GM21526 (cell line): ENCODE data around the gene GGCX.
A peak's percentile ranks its signal among the peaks of the same experiment; 100 is the strongest.
"Not testable (repeated sequence)": the region's sequence is repeated elsewhere in the genome, so short reads cannot be mapped to it uniquely, and the experiment has no call there.

ENCODE experiments used
- ATAC-seq: cut with Tn5 transposase; IDR thresholded peaks from one replicate; pipeline ENCODE4 v1.9.1; 2021; ENCODE audit warnings: moderate library complexity; ENCODE audit not compliant: unreplicated experiment, low FRiP score

The GGCX gene

DNA sequence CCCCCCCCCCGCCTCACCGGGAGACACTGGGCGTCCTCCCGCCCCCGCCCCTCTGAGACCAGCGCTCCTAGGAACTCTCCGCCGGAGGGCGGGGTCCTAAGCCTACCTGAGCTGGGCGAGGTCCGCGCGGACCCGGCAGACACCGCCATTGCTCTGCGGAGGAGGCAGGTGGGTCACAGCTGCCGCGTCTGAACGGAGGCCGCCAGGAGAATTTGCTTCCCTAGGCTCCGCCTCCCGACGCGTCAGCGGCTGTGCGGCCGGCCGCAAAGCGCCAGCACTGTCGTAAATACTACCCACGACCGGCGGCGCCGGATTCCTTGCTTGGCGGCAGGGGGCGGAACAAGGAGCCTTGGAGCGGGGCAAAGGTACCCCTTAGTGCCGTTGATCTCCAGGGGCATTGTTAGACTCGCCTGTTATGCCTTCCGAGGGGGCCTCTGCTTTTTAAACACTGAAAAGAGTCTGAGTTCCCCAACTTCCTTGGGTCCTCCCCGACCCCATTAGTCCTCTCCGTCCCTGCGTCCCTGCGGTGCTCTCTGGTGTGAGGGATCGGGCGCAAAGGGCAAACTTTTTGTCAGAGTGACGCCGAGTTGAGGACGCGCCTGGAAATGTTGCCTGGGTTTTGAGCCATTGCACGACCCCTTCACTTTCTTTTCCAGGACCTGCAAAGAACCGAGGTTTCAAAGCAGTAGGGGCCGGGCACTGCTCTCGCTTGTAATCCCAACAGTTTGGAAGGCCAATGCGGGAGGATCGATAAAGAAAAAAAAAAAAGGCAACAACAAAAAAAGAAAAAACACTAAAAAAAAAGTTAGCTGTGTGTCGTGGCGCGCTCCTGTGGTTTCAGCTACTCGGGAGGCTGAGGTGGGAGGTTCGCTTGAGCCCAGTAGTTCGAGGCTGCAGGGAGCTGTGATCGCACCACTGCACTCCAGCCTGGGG lies at the start of gene GGCX:
GGCX (minus strand) TSS at position 214 of the 933 bp plus-strand sequence; CDS start at position 149, 65 bp downstream.
- peak; percentile 83 for ATAC-seq

DNA sequence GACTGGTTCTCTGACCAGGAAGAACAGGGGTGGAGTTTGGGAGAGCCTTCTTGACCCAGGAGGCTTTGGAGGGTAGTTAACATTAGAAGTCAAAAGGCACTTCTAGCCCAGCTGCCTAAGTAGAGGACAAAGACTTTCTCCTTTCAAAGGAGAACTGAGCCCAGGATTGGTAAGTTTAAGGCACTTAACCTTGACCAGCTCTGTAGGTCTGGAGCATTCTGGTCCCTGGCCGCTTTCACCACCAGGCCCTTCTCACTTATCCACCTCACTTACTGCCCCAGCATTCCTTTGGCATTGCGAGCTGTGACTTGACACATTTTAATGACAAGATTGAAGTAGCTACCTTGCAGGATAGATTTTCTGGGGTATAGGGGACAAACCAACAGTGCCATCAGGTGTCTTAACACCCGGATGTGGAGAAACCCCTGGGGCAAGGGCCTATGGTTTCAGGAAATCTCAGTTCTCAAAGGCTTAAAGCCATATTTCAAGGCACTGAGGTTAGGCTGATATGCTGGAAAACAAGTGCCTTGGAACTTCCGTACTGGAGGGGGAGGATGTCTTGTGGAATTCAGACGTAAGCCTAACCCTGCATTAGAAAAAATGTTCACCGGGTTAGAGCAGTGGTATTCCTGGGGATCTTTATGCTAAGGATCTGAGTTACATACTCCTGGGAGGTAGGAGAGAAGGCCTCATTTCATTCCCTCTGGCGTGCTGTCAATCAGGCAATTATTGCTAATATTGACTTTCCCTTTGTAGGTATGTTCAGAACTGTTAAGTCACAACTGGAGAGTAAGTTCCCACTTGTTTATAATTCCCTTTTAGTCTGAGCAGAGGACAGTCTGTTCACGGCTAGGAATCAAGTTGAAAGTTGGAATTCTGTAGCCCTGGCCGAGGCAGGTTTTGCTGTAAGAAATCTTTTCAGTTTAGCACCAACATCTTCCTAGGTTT lies 46.2 kb upstream of the GGCX start:
- no peak for ATAC-seq

DNA sequence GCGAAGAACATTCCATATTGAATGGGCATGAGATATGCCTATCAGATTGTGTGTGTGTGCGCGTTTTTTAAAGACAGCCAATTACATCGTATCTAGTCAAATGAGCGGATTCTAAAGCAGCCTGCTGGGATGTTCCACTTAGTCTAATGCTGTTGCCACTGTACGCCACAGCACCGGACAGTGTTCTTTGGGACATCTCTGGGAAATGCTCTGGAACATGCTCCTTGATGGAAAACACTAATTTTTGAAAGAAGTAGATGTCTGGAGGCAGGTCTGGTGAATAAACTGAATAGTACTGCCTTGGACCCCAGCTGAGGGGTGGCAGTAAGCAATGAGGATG lies 44.8 kb upstream of the GGCX start:
- no peak for ATAC-seq

DNA sequence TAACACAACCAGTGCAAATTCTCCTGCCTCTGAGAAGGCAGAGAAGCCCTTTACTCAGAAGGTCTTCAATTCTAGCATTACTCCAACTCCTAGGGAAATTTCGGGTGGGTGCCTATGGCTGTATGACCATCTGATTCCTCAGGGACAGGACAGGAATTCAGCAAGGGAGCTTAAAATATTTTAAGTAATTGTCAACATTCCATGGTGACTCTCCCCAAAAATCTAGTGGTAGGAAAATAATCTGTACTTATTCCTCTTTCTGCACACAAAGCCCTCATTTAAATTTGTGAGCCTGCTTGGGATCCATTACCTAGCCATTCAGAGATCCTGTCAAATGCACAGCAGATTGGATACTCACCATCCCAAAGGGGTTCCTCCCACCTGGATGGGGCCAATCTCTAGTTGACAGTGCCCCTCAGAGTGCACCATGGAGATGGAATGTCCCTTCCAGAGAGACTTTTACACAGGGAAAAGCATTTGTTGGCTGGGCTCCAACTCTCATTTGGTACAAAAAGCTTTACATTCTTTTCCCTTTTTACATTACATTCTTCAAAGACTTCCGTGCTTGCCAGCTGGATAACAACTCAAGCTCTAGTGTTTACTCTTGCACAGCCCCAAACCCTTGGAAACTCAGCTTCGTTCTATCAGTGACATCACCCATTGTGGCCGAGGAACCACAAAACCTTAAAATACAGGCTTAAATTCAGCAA lies 44.3 kb upstream of the GGCX start:
- no peak for ATAC-seq

DNA sequence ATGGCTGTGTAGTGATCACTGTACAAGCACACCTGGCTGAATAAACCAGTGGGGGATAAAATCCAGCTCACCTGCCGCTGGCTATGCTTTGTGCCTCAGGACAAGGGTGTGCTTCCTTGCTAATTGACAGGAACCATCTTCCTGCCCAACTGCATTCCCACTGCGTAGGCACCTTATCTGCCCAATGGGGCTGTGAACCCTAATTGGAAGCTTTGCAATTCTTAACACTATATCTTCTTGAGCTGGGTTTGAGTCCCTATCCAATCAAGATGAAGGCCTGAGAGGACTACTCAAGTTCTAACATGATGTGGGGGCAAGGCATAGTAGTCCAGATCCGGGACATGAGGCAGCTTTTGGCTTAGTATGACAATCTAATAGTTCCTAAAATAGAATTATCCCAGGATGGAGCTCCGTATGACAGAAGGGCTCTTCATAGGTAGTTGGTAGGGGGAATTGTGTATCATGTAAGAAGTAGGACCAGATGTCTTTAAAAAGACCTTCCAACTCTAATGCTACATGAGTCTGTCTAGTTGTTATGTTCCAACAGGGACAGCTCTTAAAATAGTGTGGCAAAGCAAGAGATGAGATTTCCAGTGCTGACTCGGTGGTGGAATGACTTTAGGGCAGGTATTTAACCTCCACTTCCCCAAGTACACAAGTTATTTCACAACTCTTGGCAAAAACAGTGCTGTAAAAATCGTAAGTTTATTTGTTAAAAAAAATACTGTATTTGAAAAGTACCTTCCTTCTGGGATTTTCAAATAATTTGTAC lies 43.5 kb upstream of the GGCX start:
- ATAC-seq: no peak

DNA sequence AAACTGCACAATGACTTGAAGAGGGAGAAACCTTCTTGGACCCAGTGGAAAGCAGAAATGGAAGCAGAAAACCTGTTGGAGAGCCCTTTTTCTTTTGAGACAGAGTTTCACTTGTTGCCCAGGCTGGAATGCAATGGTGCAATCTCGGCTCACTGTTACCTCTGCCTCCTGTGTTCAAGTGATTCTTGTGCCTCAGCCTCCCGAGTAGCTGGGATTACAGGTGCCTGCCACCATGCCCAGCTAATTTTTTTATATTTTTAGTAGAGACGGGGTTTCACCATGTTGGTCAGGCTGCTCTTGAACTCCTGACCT lies 42.8 kb upstream of the GGCX start:
- ATAC-seq: not testable (repeated sequence)

DNA sequence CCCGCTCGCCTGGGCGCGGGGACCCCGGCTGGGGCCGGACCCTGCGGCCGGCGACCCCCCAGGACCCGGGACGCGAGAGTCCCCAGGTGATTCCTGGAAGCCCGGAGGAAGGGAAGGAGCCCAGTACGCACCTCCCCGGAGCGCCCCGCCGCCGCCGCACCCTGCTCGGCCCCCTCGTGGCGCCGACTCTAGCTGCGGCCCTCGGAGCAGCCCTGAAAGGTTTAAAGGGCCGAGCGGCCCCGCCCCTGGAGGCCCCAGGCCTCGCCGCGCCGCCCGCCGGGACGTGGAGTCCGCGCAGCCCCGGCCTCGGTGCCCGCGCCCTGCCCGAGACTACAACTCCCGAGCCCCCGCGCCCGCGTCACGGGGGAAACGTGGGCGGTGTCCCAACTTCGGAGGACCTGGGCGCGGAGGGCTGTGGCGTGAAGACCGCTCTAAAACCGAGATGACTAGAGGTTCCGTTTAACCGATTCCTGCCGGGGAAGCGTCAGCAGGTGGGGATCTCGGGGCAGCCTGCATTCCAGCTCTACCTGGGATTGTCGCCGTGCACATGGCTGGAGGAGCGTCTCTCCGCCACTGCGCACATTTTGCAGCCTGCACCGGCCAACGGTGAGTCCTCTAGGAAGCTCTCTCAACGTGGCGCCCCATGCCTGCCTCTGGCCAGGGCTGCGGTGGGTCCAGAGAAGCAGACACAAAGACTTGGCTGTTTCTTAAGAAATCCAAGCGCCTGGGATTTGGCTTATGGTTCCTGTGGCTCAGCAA lies 41.4 kb upstream of the GGCX start, which contains the start of gene TMEM150A:
TMEM150A (minus strand) TSS at position 223 of the 759 bp plus-strand sequence. CDS start 750 bp downstream, outside the sequence.
- ATAC-seq: peak; percentile 88

DNA sequence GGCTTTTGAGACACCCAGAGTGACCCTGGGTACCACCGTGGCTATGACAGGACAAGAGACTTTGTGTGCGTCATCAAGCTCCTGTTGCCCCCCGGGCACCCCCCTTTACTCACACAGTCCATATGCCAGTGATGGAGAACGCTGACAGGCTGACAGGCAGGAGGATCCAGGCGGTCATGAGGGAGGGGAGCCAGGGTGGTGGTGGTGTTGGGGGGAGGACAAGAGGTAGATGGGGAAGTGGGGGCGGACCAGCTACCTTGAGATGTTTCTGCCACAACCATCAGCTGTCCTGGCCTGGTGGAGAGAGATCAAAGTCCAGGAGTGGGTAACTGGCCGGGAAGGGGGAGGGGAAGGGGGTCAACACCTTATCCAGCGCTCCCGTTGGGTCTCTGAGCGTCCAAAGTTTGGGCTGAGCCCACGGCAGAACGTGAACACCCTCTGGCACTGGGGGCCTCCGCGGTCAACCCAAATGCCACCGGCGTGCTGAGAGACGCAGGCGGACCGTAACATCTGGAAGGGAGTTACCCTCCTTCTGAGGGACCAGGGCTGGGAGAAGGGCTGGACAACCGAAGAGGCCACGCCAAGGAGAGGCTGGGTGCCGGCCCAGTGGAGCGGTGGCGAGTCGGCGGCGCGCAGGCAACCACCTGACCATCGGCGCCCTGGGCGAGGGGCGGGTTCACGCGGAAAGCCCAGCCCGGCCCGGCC lies 40.6 kb upstream of the GGCX start:
- ATAC-seq: peak; percentile 31

DNA sequence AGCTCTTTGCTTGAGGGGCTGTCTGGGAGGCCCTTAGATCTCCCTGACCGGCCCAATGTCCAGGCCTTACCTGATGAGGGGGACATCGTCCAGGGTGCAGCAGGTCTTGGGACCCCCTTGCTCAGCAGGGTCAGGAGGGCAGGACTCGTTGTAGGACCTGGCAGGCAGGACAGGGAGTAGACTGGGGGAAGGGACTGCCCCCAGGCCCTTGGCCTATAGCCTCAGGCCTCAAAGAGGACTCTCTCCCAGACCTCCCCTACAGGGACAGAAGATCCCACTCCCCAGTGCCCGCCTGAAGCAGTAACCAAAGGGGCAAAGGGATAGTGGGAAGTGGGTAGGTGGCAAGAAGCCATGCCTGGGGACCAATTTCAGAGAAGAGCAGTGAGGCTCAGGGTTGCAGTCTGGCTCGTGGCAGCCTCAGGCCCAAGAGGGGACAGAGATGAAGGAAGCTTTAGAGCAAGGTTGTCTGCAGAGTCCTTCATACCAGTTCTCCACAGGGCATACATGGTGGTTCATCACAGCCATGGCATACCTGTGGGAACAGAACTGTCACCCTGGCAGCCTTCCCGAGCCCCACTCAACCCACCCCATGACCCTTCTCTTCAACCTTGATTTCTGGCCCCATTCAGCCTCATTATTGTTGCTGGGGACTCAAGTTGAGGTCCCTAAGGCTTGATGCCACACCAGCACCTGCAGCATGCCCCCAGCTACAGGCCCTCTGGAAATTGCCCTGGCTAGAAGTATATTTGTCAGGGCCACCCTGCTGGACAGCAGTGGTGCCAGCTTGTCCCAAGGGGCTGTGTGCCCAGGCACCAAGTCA lies 39.9 kb upstream of the GGCX start:
- no peak for ATAC-seq

DNA sequence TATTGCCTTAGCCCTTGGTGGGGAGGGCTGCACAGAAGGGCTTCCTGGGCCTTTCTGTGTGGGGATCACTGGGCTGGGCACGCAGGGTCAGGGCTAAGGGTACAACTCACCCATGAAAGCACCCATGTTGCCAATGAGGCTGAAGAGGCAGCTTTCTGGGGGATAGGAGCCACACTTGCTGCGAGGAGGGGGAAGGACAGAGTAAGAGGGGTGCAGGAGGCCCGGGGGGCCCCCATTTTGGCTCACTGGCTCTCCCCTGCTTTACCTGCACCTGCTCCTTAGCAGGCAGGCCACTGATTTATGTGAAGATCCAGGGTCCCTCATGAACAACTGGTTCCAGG lies 38.9 kb upstream of the GGCX start:
- ATAC-seq: no peak

DNA sequence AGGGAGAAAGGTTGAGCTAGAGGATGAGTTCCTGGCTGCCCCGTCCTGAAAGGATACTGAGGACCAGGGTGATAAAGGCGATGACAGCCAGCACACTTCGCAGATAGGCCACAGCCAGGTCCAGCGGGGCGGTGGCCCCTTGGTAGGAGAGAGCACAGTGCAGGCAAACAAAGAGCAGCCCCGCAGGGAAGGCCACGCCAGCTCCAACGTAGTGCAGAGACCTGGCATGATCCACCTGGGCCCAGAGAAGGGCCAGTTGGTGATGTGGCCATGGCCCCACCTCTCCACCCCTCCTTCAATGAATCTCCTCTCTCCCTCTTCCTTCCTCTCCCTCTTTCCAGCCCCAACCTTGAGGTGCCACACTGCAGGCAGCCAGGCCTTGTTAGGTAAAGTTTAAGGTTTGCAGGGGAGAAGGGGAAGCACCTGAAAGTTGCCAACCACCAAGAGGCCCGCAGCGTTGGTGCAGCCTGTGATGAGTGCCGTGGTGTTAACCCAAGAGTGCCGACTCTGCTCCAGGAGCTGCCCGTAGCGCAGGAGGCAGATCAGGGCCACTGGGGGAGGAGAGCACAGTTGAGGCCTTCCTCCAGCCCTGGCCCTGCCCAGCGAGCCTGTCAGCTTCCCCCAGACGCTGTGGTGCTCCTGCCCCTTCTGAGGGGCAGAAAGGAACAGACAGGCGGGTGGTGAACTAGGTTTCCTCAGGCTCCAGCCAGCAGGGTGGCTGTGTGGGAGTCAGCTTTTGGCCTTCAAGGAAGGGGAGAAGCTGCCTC lies 38.4 kb upstream of the GGCX start:
- no peak for ATAC-seq

DNA sequence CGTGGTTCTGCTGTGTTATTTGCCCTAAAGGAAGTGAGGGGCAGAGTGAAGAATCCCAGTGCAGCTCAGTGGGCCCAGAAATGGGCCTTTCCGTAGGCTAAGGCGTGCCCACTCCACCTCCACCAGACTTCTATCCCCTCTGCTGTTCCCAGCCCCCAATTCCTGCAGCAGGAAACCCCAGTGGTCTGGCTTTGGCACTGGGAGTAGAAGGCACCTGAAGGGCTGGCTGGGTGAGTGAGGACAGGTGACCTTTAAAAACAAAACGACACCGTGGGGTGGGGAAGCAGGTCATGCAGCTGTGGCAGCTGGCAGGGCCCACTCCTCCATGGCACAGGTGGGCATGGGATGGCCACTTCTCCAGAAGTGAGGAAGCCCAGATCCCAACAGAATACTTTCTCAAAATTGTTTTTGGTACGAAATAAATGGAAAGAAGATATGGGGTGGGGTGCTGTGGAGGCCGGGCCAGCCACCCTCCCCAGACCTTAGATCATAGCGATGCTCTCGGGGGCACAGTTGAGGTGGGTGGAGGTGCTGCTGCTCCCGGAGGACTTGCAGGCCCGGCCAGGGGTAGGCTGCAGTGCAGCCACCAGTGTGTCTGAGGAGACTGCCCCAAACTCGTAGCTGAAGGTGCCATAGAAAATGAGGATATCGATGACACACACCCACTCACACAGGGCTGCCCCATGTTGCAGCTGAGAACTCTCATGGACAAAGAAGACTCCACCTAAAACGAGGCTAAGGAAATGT lies 37.5 kb upstream of the GGCX start:
- no peak for ATAC-seq

DNA sequence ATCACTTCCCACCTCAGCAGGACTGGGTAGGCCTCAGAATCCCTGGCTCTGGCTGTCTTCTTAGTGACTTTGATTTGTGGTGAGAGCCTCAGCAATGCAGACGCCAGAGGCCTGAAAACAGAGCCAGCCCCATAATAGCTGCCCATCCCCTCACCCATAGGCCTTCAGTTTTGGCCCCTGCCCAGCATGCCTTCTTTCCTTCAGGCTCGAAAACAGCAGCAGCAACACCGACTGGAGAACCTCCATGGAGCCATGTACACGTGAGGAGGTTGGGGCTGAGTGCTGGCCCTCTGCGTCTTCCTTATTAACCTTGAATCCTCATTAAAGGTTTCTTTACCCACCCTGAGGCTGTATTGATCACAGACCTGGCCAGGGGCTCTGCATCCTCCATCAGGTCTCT lies 35.9 kb upstream of the GGCX start:
- no peak for ATAC-seq

DNA sequence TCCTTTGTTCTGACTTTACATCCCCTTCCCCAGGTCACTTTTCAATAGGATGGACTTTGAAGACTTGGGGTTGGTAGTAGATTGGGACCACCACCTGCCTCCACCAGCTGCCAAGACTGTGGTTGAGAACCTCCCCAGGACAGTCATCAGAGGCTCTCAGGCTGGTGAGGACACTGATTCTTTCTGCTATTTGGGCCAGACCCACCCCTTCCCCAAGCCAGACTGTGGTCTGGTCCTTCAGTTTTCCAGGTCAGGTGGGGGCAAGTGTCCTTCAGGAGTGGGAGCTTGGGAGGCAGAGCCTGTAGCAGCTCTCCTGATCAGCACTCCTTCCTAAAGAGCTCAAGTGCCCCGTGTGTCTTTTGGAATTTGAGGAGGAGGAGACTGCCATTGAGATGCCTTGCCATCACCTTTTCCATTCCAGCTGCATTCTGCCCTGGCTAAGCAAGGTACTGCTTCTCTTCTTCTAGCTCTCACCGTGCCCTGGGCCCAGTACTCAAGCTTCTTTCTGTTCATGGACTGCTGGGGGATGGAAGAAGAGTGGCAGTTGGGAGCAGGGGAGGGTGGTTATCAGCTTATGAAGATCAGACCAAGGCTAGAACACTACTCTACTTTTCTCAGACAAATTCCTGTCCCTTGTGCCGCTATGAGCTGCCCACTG lies 35.3 kb upstream of the GGCX start:
- ATAC-seq: no peak

DNA sequence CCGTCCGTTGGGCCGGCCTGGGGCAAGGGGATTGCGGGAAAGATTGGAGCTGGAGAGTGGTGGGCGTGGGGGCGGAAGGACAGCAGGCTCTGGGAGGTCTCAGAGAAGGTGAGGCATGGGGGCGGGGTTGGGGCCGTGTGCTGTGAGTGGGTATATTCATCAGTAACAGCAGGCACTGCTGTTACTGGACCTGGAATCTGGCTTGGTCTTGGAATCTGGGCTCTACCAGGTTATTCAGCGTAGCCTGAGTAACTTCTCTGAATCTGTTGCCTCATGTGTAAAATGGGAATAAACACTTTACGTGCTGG lies 34.7 kb upstream of the GGCX start:
- ATAC-seq: no peak

DNA sequence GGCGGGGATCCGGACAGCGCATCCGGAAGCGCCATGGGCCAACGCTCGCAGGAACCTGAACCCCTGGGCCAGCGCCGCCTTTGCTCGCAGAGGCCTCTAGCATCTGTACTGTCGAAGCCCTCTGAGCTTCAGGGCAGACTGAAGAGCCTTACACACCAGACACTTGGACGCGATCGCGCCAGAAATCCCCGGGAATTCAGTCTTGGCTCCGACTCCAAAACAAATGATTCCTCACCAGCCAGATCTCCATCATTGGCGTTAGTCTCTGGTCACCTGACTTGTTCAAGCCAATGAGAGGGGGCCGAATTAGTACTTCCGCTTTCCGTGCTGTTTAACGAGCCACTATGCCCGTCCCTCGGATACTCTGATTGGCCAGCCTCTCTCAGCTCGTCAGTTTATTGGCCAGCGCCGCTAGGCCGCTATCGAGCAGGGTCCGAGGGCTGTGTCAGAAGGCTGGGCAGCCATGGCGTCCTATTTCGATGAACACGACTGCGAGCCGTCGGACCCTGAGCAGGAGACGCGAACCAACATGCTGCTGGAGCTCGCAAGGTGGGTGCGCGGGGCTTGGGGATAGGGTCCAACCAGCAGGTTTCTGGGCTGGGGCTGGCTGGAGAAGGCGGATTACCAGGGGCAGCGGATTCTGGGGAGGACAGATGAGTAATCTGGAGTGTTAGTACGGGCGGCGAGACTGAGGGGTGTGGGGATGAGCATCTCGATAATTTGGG lies 34.2 kb upstream of the GGCX start, which contains the start of gene RNF181:
RNF181 (plus strand) TSS at position 445 of the 725 bp plus-strand sequence; CDS start at position 464, 19 bp downstream.
- peak; percentile 96 for ATAC-seq
